Measurements from ENCODE around the gene DYNC2I2.

DYNC2I2 gene

GRCh38 chr9:128635266-128636023 is 21.2 kb downstream of the DYNC2I2 start:
- DNase-seq, result peak; percentile 2

DNA sequence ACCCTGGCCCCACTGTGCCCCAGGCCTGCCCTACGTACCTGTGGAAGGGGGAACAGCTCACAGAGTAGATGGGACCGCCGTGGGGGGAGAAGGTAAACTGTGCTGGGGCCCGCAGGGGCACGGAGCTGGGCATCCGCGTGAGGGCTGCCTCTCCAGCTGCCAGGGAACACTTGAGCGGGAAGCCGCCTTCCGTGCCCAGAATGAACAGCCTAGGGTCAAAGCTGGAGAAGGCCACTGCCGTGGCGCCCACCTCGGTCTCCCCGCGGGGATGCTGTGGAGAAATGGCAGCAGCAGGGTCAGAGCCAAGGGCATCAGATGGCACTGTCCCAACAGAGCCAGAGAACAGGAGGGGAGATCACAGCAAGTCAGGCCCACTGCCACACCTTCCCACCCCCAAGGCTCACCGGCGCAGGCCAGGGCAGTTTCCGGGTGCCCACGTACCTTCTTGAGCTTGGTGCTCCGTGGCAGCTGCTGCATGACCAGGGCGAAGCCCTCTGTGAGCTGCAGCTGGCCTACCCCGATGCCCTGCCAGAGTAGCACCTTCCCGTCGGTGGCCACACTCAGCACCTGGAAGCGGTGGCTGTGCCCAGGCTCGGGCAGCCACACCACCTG is 21.9 kb downstream of the DYNC2I2 start:
- DNase-seq, result no peak

GRCh38 chr9:128634111-128634510 is 22.5 kb downstream of the DYNC2I2 start:
- DNase-seq, result peak; percentile 1

DNA sequence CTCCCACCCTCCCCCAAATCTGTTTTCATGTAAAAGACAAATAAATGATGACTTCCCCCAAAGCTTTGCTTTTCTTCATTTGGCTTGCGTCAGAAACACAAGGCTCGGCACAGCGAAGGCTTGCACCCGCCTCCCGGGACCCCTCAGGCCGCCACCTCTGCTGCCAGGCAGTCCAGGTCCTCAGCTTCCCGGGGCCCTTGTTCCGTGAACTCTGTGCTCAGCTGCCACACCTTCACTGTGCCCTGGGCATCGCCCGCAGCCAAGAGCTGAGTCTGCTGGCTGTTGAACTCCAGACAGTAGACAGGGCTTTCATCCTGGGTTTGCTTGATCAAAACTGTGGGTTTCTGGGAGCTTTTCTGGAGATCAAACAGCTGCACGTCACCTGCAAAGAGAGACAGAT is 23.0 kb downstream of the DYNC2I2 start:
- peak; percentile 1 for DNase-seq

DNA sequence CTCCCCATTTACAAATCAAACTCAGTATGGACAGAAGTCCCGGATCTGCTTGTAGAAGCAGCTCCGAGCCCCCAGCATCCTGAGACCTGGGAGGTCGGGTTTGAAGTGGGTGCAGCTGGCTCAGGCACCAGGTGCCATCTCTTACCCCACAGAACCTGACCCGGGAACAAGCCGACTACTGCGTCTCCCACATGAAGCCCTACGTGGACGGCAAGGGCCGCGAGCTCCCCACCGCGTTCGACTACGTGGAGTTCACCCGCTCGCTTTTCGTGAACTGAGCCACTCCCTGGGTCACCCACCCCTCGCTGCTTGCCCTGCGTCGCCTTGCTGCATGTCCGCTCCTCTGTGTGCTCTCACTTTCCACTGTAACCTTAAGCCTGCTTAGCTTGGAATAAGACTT is 23.6 kb downstream of the DYNC2I2 start:
- DNase-seq, result peak; percentile 1

GRCh38 chr9:128632486-128632885 is 24.2 kb downstream of the DYNC2I2 start:
- DNase-seq, result peak; percentile 1

DNA sequence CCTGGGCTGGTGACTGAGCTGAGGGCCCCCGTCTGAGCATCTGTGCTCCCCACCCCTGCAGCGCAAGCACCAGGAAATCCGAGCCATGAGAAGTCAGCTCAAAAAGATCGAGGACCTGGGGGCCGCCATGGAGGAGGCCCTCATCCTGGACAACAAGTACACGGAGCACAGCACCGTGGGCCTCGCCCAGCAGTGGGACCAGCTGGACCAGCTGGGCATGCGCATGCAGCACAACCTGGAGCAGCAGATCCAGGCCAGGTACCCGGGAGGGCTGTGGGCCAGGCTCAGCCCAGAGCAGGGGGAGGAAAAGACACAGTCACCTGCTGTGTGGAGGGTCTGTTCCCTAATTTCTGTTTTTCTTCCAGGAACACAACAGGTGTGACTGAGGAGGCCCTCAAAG is 24.6 kb downstream of the DYNC2I2 start:
- peak; percentile 1 for DNase-seq

DNA sequence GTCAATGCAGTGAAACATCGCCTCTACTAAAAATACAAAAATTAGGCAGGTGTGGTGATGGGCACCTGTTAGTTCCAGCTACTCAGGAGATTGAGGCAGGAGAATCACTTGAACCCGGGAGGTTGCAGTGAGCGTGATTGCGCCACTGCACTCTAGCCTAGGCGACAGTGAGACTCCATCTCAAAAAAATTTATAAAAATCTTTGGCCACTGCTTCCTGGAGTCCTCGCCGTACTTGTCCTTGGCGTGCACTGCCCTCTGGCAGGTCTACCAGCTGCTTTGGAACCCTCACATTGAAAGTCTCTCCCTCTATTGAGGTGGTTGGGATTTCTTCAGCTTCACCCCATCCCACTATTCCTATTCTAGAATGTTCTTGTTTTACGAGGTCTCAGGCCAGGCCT is 25.0 kb downstream of the DYNC2I2 start:
- DNase-seq, result peak; percentile 1

GRCh38 chr9:128629852-128630545 is 26.6 kb downstream of the DYNC2I2 start:
- DNase-seq, result peak; percentile 1

DNA sequence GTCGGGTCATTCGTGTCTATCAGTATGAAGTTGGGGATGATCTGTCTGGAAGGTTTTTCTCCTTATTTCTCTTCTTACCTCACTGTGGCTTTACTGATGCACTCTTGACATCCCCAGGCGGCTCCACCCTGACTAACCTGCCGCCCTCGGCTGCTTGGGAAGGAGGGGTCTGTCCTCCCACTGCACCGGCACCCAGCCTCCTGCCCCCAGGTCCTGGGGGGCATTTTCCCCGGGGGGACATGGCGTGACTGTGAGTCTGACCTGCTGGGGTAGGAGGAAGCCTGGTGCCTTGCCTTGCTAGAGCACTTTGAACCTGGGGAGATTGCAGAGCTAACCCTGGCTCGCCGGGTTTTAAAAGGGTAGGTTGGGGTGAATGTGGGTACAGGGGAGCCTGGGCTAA is 27.5 kb downstream of the DYNC2I2 start:
- DNase-seq, result no peak

DNA sequence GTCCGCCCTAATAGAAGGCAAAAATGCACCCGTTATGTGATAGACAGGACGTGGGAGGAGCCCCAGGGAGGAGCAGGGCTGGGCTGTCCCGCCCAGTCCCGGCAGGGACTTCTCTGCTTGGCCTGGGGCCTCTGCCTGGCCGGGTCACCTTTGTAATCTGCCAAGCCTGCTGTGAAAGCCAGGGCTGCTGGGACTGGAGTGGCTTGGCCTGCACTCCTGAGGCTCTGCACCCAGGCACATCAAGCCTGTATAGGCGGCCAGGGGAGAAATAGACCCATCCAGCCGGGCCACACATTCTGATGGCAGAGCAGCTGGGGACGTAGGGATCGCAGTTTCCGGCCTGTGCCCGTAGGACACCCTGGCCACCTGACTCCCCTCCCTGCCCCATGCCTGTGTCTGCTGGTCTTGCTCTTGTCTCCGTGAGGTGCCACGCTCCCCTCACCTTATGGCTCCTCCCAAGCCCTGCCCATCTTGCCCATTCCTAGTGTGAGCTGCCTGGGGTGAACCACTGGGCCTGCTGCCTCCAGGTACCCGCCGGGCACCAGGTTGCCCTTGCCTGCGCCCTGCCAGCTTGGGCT is 28.1 kb downstream of the DYNC2I2 start:
- DNase-seq, result peak; percentile 9

DNA sequence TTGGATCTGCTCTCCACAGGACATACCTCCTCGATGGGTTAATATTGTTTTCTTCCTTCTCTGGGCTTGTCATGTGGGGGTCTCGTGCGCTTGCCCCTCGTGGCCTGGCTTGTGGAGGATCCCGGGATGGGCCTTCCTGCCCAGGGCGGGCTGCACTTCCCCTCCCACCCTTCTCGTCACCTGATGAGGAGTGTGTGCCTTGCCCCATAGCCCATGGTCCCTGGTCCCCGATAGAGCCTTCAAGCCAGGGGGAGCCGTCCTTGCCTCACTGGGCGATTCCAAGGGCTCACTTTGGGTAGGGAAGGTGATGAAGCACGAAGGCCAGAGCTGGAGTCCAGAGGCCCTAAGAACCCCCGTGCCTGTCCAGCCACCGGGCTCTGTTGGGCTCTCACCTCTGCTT is 28.7 kb downstream of the DYNC2I2 start:
- DNase-seq, result peak; percentile 2

- DNase-seq, result peak; percentile 0
Observed at GRCh38 chr9:128627127-128627715, 29.4 kb downstream of the DYNC2I2 start.

- DNase-seq, result no peak
Observed at GRCh38 chr9:128626181-128626580, 30.5 kb downstream of the DYNC2I2 start.

DNA sequence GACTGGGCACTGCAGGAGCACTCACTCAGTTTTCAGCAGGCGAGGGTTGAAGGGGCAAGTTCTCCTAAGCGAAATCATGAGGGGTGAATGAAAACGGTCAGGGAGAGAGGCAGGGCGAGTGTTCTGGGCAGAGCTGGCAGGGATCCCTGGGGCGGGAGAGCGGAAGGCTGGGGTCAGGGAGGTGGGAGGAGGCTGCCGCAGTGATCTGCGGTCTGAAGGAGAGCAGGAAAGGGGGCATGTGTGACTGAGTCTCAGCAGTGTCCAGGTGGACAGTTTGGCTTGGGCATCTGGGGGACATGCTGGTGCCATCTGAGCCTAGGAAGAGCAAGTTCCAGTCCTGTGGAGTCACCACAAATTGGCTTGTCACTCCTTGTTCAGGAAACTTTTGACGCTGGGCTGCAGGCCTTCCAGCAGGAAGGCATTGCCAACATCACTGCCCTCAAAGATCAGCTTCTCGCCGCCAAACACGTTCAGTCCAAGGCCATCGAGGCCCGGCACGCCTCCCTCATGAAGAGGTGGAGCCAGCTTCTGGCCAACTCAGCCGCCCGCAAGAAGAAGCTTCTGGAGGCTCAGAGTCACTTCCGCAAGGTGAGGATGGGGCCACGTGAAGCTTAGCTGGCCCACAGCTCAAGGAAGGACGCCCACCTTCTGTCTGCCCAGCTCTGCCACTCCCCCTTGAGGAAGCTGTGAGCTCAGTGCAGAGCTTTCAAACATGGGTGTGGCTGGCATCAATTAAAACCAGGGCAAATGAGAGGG is 31.1 kb downstream of the DYNC2I2 start:
- DNase-seq, result no peak

GRCh38 chr9:128624566-128624965 is 32.1 kb downstream of the DYNC2I2 start:
- DNase-seq, result no peak

- DNase-seq, result no peak
Observed at GRCh38 chr9:128621730-128622455, 34.8 kb downstream of the DYNC2I2 start.

GRCh38 chr9:128619779-128620178 is 36.9 kb downstream of the DYNC2I2 start:
- no peak for DNase-seq

DNA sequence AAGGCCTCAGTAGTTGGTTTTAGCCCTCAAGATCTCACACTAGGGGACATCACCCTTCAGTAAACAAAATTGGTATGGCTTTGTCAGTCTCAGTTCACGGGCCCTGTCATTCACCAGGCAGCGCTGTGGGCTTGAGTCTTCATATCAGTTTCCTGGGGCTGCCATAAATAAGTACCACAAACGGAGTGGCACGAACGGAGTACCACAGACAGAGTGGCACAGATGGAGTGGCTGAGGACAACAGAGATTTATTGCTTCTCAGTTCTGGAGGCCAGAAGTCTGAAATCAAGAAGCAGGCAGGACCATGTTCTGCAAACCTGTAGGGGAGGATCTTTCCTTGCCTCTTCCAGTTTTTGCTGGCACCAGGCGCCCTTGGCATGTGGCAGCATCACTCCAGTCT is 37.5 kb downstream of the DYNC2I2 start:
- DNase-seq, result no peak

GRCh38 chr9:128617943-128618342 is 38.7 kb downstream of the DYNC2I2 start:
- no peak for DNase-seq

DNA sequence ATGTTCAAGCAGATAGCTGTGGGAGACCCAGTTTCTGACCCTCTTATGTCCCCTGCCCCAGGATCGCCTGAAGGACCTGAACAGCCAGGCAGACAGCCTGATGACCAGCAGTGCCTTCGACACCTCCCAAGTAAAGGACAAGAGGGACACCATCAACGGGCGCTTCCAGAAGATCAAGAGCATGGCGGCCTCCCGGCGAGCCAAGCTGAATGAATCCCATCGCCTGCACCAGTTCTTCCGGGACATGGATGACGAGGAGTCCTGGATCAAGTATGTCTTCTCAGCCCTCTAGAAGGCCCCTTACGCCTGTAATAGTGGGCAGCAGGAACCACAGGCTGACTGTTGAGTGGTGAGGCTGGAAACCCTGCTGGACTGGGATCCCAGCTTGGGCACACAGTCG is 41.1 kb downstream of the DYNC2I2 start:
- DNase-seq, result no peak

DNA sequence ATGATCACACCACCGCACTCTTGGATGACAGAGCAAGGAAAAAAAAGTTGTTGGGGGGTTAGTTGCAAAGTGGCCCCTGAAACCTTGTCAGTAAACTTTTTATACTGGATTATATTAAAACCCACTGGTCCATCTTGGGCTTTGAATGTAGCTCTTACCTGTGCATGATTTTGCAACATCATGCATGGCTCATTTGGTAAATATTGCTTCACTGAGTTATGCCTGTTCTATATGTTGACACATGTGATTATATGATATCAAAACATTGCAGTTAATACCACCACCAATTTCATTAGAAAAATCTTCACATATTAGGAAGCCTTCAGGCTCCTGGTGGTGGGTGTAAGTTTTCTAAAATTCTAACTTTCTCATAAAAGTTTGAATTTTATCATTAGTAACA is 41.9 kb downstream of the DYNC2I2 start:
- no peak for DNase-seq
